ES-I3 (cell line): ENCODE data around the gene STK10.

Experiments
- H3K36me3 ChIP-seq: 2 replicates; pipeline ENCODE4 v1.6.1; 2013; ENCODE audit warnings: mild to moderate bottlenecking, low read length, control low read depth, moderate library complexity; ENCODE audit not compliant: insufficient read depth
- H3K4me1 ChIP-seq: 2 replicates; pipeline ENCODE4 v1.6.1; 2013; ENCODE audit warnings: mild to moderate bottlenecking, control low read depth, low read length; ENCODE audit not compliant: insufficient read depth
- H3K9ac ChIP-seq: 2 replicates; pipeline ENCODE4 v1.6.1; 2013; ENCODE audit warnings: low read depth, mild to moderate bottlenecking, low read length, moderate library complexity
- H3K9me3 ChIP-seq: 2 replicates; pipeline ENCODE4 v1.6.1; 2013; ENCODE audit warnings: mild to moderate bottlenecking, low read length, moderate library complexity; ENCODE audit not compliant: control insufficient read depth, insufficient read depth

The STK10 gene

DNA sequence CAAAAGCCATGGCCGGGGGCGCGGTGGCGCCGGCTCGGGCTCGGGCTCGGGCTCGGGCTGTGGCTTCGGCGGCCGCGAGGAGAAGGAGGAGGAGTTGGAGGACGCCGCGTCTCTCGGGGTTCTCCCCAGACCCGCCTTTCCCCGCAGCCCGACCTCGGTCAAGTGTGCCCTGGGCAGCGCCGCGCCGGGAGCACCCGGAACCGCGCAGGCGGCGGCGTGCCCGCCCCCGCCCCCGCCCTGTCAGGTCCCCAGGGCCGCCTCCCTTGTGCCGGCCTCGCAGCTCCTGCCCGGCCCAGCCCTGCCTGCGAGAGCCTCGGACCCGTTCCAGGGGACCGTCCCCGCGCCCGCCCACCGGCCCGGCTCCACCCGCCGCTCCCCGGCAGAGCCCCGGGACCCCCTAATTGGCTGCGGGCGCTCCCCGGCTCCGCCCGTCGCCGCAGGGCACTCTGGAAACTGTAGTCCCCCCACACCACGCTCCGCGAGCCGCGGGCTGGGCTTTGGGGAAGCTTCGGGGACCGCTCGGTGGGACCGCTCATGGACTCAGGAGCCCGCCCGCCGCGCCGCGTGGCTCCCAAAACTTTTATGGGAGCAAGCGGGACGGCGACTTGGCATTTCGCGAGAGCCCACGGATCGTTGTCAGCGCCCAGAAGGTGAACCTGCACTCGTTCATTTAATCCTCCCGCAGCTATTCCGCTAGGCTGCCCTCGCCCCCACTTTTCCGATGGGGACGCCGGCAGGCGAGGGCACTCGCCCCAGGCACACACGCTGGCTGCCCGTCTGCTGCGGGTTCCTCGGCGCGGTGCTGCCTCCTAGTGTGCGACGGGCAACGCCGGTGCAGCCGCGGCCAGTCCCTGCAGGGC lies at the start of gene STK10:
TSS of gene STK10 (minus strand) at position 192 of the 860 bp plus-strand sequence. CDS start at position 10, 182 bp downstream.
- peaks cover 8% of the 10 kb centered on the region for H3K4me1 ChIP-seq

DNA sequence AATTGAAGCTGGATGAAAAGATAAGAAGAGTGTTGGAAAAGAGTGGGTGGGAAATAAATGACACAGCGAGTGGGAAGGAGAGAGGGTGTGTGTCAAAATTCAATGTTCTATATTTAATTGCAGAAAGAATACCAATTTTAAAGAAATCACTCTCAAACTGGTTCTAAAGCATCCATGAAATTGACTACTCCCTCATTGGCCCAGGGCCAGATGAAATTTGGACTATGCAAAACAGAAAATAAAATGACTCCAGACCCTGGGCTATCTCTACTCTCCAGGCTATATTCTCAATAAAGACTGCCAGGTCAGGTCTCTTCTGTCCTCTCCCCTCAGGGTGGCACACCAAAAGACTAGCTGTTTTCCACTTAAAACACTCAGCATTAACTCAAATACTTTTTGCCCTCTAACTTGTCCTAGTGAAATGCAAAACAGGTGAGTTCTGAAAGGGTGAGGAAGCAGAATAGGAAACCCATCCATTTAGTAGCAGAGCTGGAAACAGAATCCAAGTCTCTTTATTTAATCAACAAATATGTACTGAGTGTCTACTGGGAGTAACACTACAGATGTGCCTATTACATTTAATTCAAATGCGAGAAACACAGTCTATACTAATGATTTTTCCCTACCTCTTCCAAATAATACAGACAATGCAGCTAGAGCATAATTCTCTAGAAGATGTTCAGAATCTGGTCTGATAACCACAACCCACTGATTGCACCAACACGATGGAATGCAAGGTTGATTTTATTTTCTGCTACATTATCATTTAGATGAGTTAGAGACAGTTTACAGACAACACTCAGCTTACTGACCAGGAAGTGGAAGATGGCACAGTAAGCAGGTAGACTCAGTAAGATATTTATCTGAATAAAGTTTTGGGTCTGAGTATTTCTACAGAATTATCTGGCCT lies 48.1 kb upstream of the STK10 start:
- H3K4me1 ChIP-seq, result peaks cover 23% of the 10 kb centered on the region
- H3K36me3 ChIP-seq, result peaks cover 6% of the 10 kb centered on the region; the same call in 1 of the 2 replicates
- no peak overlapping the region for H3K9ac ChIP-seq
- no peaks in the 10 kb centered on the region for H3K9me3 ChIP-seq

More for the DNA sequence above, at the start of gene STK10:
- H3K36me3 ChIP-seq, result no peaks in the 10 kb centered on the region
- no peaks in the 10 kb centered on the region for H3K9me3 ChIP-seq
- peak within 1 kb of the TSS; percentile 91 for H3K9ac ChIP-seq

DNA sequence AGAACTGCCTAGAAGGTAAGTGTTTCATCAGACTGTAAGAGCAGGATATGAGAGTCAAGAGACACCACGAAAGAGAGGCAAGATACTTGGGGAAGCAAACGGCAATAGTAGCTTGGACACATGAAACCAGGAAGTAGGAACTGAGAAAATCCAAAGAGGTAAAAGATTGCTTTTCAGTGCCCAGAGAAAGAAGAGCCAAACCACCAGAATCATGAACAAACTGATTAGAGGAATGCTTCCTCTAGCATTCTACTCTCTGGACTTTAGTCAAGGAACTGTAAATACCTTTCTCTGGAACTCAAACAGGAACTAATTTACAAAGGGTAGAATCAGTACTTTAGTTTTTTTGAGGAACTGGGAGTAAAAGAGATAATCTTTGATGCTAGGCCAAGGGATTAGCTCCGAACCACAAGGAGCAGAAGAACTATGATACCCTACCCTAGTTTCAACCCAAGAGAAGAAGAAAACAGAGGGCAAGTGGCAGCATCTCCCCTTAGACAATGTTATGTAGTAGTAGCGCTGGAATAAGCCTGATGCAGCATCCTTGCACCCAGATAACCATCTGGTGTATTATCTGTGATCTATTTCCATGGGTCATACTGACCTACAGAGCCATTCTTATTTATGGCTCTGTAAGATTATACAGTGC lies 47.2 kb upstream of the STK10 start:
- H3K36me3 ChIP-seq, result peaks cover 6% of the 10 kb centered on the region
- no peak overlapping the region for H3K9ac ChIP-seq
- H3K4me1 ChIP-seq, result peaks cover 23% of the 10 kb centered on the region
- H3K9me3 ChIP-seq, result no peaks in the 10 kb centered on the region

DNA sequence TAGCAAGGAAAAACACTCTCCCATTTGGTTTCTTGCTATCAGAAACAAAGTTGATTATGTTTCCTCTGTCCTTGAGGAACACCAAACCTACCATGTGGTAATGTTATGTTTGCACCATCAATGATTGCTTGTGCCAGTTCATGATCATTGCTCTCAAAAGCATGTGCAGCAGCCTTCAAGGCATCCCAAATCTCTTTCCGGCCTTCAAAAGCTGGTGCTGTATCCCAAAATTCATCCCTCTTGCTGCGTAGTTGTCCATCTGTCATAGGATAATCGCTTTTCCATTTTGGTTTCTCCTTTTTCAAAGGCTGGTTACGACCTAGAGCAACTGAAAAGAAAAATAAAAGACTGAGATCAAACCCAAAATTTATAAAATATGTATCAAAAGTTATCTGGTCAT lies 46.0 kb upstream of the STK10 start:
- Histone ChIP-seq H3K9ac (no peak overlapping the region), H3K4me1 (peaks cover 23% of the 10 kb centered on the region), H3K36me3 (peaks cover 6% of the 10 kb centered on the region), H3K9me3 (no peaks in the 10 kb centered on the region)

DNA sequence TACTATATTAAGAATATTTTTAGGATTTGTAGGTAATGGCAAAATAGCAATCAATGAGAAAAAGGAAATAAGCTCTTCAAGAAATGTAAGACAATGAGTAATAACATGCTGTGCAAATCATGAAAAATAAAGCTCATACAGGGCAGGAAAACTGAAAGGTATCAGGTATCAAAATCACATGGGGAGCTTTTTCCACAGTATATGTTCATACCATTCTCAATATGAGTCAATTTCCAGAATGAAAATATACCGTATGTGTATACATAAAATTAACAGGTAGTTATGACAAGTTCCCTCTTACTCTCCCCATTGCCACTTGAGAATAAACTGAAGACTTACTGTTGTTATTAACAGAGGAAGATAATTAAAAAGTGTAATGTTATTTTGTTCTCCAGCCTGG lies 41.9 kb upstream of the STK10 start:
- Histone ChIP-seq H3K4me1 (no peaks in the 10 kb centered on the region), H3K9me3 (no peaks in the 10 kb centered on the region), H3K36me3 (peaks cover 8% of the 10 kb centered on the region), H3K9ac (no peak overlapping the region)

DNA sequence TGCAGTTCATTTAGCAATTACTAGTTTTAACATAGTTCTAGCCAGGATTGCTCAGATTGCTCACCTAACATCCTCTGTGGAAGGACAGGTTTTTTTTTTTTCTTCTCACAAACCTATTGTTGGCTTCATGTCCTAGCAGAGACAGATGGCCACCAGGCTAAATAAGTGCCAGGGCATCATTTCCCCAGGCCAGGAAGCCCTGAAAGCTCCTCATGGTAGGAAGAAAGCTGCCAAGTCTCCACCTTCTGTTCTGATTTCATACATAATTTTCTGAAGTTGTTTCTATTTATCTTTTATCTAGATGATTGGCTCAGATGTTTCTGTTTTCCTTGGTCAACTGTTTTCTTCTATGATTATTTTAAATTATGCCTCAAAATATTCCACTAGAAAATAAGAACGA lies 37.0 kb upstream of the STK10 start:
- no peaks in the 10 kb centered on the region for H3K4me1 ChIP-seq
- no peak overlapping the region for H3K9ac ChIP-seq
- no peaks in the 10 kb centered on the region for H3K9me3 ChIP-seq
- peaks cover 4% of the 10 kb centered on the region; the same call in 1 of the 2 replicates for H3K36me3 ChIP-seq

DNA sequence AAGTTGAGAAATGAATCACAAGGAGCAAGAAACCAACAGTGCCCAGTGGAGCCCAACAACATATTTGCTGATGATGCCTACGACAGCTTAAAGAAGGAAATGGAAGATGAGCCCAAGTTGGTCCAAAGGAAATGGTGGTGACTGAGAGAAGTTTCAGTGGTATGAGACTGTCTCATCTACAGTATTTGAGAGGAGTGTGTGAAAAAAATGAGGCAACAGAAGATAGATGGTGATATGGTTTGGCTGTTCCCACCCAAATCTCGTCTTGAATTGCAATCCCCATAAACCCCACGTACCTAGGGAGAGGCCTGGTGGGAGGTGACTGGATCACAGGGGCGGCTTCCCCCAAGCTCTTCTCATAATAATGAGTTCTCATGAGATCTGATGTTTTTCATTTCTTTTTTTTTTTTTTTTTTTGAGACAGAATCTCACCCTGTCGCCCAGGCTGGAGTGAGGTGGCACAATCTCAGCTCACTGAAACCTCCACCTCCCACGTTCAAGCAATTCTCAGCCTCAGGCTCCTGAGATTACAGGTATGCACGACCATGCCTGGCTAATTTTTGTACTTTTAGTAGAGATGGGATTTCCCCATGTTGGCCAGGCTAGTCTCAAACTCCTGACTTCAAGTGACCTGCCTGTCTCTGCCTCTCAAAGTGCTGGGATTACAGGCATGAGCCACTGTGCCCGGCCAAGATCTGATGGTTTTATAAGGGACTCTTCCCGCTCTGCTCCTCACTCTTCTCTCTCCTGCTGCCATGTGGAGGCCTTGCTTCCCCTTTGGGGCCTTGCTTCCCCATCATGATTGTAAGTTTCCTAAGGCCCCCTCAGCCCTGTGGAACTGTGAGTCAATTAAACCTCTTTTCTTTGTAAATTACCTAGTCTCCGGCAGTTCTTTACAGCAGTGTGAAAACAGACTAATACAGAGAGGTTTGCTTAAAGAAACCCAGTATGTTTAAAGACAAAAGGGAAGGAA lies 36.2 kb upstream of the STK10 start:
- no peak overlapping the region for H3K9ac ChIP-seq
- no peaks in the 10 kb centered on the region for H3K4me1 ChIP-seq
- H3K9me3 ChIP-seq, result no peaks in the 10 kb centered on the region
- peaks cover 4% of the 10 kb centered on the region; the same call in 1 of the 2 replicates for H3K36me3 ChIP-seq

DNA sequence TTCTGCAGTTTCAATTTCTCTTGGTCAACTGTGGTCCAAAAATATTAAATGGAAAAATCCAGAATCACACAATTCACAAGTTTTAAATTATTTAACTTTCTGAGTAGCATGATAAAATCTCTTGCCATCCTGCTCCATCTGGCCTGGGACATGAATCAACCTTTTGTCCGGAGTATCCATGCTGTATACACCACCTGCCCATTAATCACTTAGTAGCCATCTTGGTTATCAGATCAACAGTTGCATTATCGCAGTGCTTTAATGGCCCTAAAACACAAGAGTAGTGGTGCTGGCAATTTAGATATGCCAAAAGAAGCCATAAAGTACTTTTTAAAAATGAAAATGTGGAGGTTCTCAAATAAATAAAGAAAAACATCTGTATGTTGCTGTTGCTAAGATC lies 31.3 kb upstream of the STK10 start:
- no peak overlapping the region for H3K9ac ChIP-seq
- peaks cover 4% of the 10 kb centered on the region; the same call in 1 of the 2 replicates for H3K36me3 ChIP-seq
- H3K4me1 ChIP-seq, result no peaks in the 10 kb centered on the region
- no peaks in the 10 kb centered on the region; the same call in 1 of the 2 replicates for H3K9me3 ChIP-seq

DNA sequence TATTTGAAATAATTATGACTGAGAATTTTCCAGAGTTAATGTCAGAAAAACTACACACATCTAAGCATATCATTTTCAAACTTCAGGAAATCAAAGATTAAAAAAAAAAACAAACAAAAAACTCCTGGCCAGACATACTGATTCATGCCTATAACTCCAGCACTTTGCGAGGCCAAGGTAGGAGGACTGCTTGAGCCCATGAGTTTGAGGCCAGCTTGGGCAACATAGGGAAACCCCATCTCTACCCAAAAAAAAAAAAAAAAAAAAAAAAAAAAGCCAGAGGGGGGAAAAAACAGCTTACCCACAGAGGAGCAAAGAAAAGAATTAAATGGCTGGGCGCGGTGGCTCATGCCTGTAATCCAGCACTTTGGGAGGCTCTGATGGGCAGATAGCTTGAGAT lies 28.3 kb upstream of the STK10 start:
- Histone ChIP-seq H3K9ac (no peak overlapping the region), H3K36me3 (peaks cover 11% of the 10 kb centered on the region), H3K4me1 (no peaks in the 10 kb centered on the region), H3K9me3 (no peaks in the 10 kb centered on the region; the same call in 1 of the 2 replicates)

DNA sequence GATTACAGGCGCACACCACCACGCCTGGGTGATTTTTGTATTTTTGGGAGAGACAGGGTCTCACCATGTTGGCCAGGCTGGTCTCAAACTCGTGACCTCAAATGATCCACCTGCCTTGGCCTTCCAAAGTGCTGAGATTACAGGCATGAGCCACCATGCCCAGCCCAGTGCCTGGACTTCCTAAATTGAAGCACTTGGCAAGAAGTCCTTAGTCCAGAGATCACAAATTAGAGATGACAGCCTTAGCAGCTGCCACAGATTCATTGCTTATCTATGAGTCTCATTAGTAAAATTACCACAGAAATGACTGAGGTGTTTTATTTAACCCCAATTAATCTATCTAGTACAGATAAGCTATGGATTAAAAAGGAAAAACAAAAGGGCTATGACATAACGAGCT lies 25.1 kb upstream of the STK10 start:
- H3K36me3 ChIP-seq, result peaks cover 13% of the 10 kb centered on the region
- H3K4me1 ChIP-seq, result no peaks in the 10 kb centered on the region
- H3K9me3 ChIP-seq, result no peaks in the 10 kb centered on the region; the same call in 1 of the 2 replicates
- H3K9ac ChIP-seq, result no peak overlapping the region

DNA sequence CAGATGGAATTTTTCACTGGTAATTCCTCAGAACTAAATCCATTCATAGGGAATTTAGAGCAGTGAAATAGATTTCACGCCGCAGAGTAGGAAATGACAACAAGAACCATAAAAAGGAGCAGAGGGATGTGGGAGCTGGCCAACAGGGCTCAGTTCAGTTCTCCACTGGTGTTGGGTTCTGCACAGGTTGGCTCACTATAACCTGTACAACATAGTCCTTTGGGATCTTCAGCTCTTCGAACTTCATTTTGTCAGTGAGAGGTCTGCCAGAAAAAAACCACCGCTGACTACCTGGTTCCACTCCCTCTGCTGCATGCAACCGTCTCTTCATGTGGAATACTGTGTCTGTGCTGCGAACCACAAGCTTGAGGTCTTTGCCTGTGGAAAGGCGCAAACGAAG lies 23.7 kb upstream of the STK10 start:
- Histone ChIP-seq H3K36me3 (peaks cover 13% of the 10 kb centered on the region), H3K9ac (no peak overlapping the region), H3K9me3 (no peaks in the 10 kb centered on the region; the same call in 1 of the 2 replicates), H3K4me1 (no peaks in the 10 kb centered on the region)

DNA sequence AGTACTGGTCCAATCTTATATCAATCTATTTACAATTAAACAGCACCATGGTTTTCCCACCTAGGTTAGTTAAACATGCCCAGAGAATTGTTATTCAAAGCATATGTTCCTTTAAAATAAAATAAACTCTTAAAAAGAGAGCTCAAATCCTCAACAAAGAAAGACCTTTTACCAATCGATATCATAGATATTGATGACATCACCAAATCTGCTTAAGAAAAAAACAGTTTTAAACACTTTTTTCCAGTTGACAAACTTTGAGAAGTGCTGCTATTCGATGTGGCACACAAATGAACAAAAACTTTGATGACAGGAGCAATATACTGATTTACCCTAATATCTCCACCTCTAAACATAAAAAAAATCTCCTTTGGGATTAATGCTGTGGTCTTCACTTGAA lies 21.7 kb upstream of the STK10 start:
- Histone ChIP-seq H3K9me3 (no peaks in the 10 kb centered on the region), H3K36me3 (peaks cover 9% of the 10 kb centered on the region), H3K4me1 (no peaks in the 10 kb centered on the region), H3K9ac (no peak overlapping the region)

DNA sequence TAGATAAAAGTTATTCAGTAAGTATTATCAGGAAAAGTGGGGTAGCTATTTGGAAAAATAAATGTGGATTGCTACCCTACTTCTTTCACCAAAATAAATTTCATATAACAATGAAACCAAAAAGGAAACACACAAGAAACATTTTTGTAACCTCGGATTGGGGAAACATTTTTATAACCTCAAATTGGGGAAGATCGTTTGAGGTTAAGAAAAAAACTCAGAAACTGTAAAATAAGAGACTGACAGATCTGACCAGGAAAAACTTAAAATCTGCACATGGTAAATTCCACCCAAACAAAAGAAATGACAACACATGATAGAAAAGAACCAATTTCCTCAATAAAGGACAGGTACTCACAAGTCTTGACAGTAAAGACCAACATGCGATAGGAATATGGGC lies 19.5 kb upstream of the STK10 start:
- H3K9me3 ChIP-seq, result no peaks in the 10 kb centered on the region
- H3K36me3 ChIP-seq, result peaks cover 9% of the 10 kb centered on the region
- H3K9ac ChIP-seq, result no peak overlapping the region
- H3K4me1 ChIP-seq, result no peaks in the 10 kb centered on the region
